GM12874 (cell line): ENCODE data around the gene SURF2.

ENCODE experiments used
- CTCF ChIP-seq: IDR thresholded peaks from 2 replicates; pipeline ENCODE4 v1.5.1; 2011; ENCODE audit warnings: low read depth, mild to moderate bottlenecking, control low read depth, low read length, moderate library complexity; ENCODE audit not compliant: insufficient read depth

Gene SURF2

GRCh38 chr9:133340916-133341315, 15.4 kb upstream of the SURF2 start:
- TF ChIP-seq CTCF = no peak

GRCh38 chr9:133341369-133342068, 14.8 kb upstream of the SURF2 start:
- no peak for TF ChIP-seq CTCF

GRCh38 chr9:133342069-133342406, 14.3 kb upstream of the SURF2 start:
- 0 out of 2 replicates have a peak, but pooled peaks have one; percentile 27 for TF ChIP-seq CTCF

GRCh38 chr9:133342570-133342969, 13.8 kb upstream of the SURF2 start:
- 0 out of 2 replicates have a peak, but pooled peaks have one; percentile 32 for TF ChIP-seq CTCF

GRCh38 chr9:133344071-133344470, 12.3 kb upstream of the SURF2 start:
- no peak for TF ChIP-seq CTCF

- TF ChIP-seq CTCF = no peak
These were observed 11.4 kb upstream of the SURF2 start for GRCh38 chr9:133344979-133345378.

- no peak for TF ChIP-seq CTCF
These were observed 10.8 kb upstream of the SURF2 start for GRCh38 chr9:133345596-133345995.
